ENCODE results near the gene TMA7B.
"Not testable (repeated sequence)": the region's sequence is repeated elsewhere in the genome, so short reads cannot be mapped to it uniquely, and the experiment has no call there.

The TMA7B gene

DNA sequence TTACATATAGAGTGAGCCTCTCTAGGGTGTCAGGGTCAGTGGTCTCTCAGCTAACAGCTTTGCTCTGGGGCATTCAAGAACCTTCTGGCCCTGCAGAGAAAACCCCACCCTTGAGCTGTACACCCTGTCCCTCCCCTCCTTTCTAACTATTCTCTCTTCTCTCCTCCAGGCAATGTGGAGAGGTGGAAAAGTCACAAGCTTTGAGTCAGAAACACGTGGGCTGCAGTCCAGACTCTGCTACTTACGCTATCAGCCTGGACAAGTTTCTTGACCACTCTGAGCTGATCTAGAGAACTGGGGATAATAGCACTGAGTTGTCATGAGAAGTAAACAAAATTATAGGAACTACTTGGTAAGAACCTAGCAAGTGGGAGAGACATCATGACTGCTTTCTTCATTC, 23.8 kb downstream of the TMA7B start:
- no peak overlapping the region for H3K27ac ChIP-seq (ENCODE audit: low read depth, low read length)
- H3K4me1 ChIP-seq (ENCODE audit: control insufficient read depth, insufficient read depth, low read length), result no peaks in the 10 kb centered on the region
- H3K27me3 ChIP-seq (ENCODE audit: control insufficient read depth, insufficient read depth, low read length), result no peaks in the 10 kb centered on the region
- H3K36me3 ChIP-seq (ENCODE audit: control insufficient read depth, insufficient read depth, low read length), result no peaks in the 10 kb centered on the region
- no peak overlapping the region for H3K9ac ChIP-seq (ENCODE audit: low read length)
- H3K4me3 ChIP-seq (ENCODE audit: low read length), result no peak overlapping the region

DNA sequence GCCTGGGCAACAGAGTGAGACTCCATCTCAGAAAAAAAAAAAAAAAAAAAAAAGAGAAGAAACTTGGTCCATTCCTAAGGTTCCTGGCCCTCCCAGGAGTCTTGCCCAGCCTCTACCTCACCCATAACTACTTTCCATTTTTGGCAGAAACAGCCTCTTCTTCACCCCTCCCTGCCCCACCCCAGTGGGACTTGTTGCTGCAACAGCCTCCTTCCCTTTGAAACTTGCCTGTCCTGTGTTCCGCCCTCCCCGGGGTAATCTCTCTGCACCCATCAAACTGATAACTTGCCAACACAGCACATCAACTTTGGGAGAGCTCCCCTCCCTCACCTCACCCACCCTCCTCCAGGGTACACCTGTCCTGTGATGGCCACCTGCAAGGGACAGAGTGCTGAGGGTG, 24.5 kb downstream of the TMA7B start:
- Histone ChIP-seq H3K36me3 (ENCODE audit: control insufficient read depth, insufficient read depth, low read length) (no peaks in the 10 kb centered on the region), H3K9ac (ENCODE audit: low read length) (no peak overlapping the region), H3K27me3 (ENCODE audit: control insufficient read depth, insufficient read depth, low read length) (no peaks in the 10 kb centered on the region), H3K4me1 (ENCODE audit: control insufficient read depth, insufficient read depth, low read length) (no peaks in the 10 kb centered on the region), H3K4me3 (ENCODE audit: low read length) (no peak overlapping the region), H3K27ac (ENCODE audit: low read depth, low read length) (no peak overlapping the region)

DNA sequence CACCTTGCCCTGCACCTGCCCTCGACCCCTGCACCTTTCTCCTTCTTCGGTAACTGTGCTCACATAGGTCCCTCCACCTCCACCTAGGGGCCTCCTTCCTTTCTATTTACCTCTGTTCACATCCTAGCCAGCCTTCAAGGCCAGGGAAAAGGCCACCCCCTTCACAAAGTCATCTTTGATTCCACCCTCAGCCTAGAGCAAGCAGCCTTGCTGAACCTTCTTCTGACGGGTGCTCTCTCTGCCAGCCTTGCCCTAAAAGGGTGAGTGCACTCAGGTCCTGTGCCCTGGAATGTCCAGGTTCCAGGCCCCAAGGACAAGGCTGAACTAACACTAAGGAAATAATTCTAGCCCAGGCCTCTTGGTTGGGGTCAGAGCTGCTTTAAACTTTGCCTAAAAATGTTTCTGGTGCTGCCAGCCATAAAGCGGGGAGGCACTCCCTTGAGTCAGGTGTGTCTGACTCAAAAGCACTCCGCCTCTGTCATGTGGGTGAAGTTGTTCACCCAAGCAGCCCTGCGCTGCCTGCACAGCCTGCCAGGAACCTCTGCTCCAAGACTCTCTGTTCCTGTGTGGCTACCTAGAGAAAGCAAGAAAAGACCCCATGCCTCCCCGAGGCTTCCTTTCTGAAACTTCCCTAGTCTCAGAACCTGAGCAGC, 25.3 kb downstream of the TMA7B start:
- Histone ChIP-seq H3K27me3 (ENCODE audit: control insufficient read depth, insufficient read depth, low read length) (no peaks in the 10 kb centered on the region), H3K27ac (ENCODE audit: low read depth, low read length) (no peak overlapping the region), H3K36me3 (ENCODE audit: control insufficient read depth, insufficient read depth, low read length) (no peaks in the 10 kb centered on the region), H3K9ac (ENCODE audit: low read length) (no peak overlapping the region), H3K4me1 (ENCODE audit: control insufficient read depth, insufficient read depth, low read length) (no peaks in the 10 kb centered on the region), H3K4me3 (ENCODE audit: low read length) (no peak overlapping the region)

DNA sequence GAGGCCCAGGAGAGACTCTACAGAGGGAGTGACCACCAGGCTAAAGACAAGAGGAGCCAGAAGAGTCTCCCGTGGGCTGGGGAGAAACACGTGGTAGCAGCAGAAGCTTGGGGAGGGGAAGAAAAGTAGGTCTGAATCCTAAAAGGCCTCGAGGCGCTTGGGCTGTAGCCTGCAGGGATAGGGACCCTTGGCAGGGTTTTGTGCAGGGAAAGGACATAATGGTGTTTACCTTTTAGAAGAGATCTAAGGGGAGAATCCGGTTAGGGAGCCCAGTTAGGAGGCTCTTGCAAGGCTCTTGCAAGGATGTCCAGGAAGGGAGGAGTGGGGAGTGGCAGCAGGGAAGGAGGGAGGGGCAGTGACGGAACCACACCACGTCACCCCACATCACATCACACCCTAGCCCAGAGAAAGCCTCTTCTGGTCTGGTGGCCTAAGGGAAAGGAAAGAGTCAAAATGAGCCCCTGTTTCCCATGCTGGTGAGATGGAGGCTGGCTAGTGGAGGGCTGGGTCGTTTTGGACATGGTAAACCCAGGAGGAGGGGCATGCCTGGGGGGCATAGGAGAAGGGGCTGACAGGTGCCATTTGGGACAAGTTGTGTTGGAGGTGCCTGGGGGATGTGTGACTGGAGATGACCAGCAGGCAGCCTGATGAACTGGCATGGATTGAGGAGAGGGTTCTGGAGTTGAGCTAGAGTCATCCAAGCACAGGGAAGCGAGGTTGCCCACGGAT, 28.4 kb downstream of the TMA7B start:
- Histone ChIP-seq H3K27me3 (ENCODE audit: control insufficient read depth, insufficient read depth, low read length) (no peaks in the 10 kb centered on the region), H3K9ac (ENCODE audit: low read length) (no peak overlapping the region), H3K27ac (ENCODE audit: low read depth, low read length) (no peak overlapping the region)

DNA sequence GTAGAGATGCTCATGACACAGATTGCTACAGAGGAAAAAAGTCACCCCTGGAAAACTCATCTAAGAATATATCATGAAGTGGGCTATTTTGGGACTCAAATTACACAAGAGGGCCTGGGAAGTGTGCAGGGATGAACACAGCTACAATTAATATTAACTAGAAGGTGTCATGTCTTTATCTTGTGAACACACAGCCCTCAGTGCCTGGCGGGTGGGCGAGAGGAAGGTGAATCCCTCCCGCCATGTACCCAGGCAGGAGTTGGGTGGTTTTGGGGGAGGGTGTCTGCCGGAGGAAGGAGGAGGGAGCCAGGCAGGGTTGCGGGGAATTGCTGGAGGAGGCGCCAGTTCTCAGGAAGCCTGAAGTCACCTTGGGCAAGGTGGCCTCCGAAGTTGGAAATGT, 29.4 kb downstream of the TMA7B start:
- Histone ChIP-seq H3K4me3 (ENCODE audit: low read length) (no peak overlapping the region), H3K27ac (ENCODE audit: low read depth, low read length) (no peak overlapping the region), H3K9ac (ENCODE audit: low read length) (no peak overlapping the region), H3K27me3 (ENCODE audit: control insufficient read depth, insufficient read depth, low read length) (no peaks in the 10 kb centered on the region), H3K4me1 (ENCODE audit: control insufficient read depth, insufficient read depth, low read length) (no peaks in the 10 kb centered on the region), H3K36me3 (ENCODE audit: control insufficient read depth, insufficient read depth, low read length) (no peaks in the 10 kb centered on the region)

More for the DNA sequence above, 28.4 kb downstream of the TMA7B start:
- Histone ChIP-seq H3K36me3 (ENCODE audit: control insufficient read depth, insufficient read depth, low read length) (no peaks in the 10 kb centered on the region), H3K4me3 (ENCODE audit: low read length) (no peak overlapping the region), H3K4me1 (ENCODE audit: control insufficient read depth, insufficient read depth, low read length) (no peaks in the 10 kb centered on the region)

DNA sequence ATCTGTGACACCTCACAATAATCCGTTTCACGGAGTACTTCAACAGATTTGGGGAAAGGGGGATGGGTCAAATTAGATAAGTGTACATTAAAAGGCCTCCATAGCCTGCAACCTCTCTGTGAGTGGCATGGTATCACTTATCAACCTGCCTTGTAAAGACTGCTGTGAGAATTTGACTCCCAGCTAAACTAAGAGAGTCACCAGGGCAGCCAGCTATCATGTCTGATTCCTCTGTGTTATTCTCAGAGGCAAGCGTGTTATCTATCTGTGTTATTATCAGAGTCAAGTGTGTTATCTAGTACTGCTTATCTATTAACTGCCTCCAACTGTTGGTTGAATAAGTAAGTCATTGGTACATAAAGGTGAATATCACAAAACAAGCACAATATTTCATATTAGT, 30.5 kb downstream of the TMA7B start:
- no peak overlapping the region for H3K4me3 ChIP-seq (ENCODE audit: low read length)
- H3K27ac ChIP-seq (ENCODE audit: low read depth, low read length), result no peak overlapping the region
- no peaks in the 10 kb centered on the region for H3K4me1 ChIP-seq (ENCODE audit: control insufficient read depth, insufficient read depth, low read length)
- no peaks in the 10 kb centered on the region for H3K36me3 ChIP-seq (ENCODE audit: control insufficient read depth, insufficient read depth, low read length)
- no peak overlapping the region for H3K9ac ChIP-seq (ENCODE audit: low read length)
- peaks cover 1% of the 10 kb centered on the region for H3K27me3 ChIP-seq (ENCODE audit: control insufficient read depth, insufficient read depth, low read length)

DNA sequence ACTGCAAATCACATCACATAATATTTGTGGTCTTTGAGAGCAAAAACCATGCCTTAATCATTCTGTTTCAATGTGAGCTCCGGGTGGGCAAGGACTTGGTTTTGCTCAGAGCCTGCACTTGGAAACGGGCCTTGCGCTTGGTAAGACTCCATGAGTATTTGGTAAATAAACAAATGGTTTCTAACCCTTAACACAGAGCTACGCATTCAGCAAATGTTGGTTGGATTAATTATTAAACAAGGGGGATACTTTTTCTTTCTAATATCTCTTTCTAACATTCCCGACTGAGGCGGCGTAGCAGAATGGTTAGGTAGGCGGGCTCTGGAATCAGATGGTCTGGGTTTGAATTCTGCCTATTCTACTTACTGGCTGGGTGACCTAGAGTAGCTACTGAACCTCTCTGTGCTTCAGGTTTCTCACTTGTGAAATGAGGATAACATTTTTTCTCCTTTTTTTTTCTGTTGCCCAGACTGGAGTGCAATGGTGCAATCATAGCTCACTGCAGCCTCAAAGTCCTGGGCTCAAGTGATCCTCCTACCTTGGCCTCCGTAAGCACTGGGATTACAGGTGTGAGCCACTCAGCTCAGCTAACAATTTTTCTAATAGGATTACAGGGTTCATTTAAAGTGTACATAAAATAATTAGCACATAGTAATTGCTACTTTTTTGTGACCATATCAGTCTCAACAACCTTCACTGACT, 31.1 kb downstream of the TMA7B start:
- Histone ChIP-seq H3K9ac (ENCODE audit: low read length) (no peak overlapping the region), H3K27me3 (ENCODE audit: control insufficient read depth, insufficient read depth, low read length) (peaks cover 4% of the 10 kb centered on the region), H3K4me3 (ENCODE audit: low read length) (no peak overlapping the region), H3K27ac (ENCODE audit: low read depth, low read length) (no peak overlapping the region), H3K36me3 (ENCODE audit: control insufficient read depth, insufficient read depth, low read length) (no peaks in the 10 kb centered on the region), H3K4me1 (ENCODE audit: control insufficient read depth, insufficient read depth, low read length) (no peaks in the 10 kb centered on the region)

DNA sequence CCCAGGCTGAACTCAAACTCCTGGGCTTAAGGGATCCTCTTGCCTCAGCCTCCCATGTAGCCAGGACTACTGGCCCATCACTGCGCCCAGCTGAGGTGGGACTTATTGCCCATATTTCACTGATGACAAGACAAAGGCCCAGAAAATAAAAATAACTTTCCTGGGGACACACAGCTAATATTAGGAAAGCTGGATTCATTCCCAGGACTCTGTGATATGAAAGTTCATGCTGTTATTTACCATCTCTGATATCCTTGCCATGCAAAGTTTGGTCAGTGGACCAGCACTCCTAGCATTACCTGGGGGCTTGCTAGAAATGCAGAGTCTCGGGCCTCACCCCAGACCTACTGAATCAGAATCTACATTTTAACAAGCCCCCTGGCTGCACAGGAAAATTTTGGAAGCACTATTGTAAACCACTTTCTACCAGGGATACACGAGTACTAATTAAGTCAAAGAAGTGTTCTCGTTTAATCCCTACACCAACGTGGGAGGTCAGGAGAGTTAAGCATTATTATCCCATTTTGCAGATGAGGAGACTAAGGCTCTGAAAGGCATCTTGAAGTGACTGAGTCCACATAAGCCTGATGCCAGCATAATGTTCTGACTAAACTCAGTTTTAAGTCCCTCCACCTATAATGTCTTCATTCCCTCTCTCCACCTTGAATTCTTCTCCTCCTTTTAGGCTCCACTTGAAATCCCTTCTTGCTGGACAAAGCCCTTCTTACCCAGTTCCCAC, 32.1 kb downstream of the TMA7B start:
- Histone ChIP-seq H3K27ac (ENCODE audit: low read depth, low read length) (no peak overlapping the region), H3K4me1 (ENCODE audit: control insufficient read depth, insufficient read depth, low read length) (no peaks in the 10 kb centered on the region), H3K36me3 (ENCODE audit: control insufficient read depth, insufficient read depth, low read length) (no peaks in the 10 kb centered on the region), H3K9ac (ENCODE audit: low read length) (no peak overlapping the region), H3K27me3 (ENCODE audit: control insufficient read depth, insufficient read depth, low read length) (peaks cover 4% of the 10 kb centered on the region), H3K4me3 (ENCODE audit: low read length) (no peak overlapping the region)

DNA sequence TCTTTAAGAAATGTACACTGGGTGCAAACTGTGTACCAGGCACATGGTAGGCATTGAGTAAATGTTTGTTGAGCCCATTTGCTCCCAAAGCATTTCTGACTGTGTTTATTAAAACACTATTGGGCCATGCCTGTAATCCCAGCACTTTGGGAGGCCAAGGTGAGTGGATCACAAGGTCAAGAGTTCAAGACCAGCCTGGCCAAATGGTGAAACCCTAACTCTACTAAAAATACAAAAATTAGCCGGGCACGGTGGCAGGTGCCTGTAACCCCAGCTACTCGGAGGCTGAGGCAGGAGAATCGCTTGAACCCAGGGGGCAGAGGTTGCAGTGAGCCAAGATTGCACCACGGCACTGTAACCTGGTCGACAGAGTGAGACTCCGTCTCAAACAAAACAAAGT, 32.7 kb downstream of the TMA7B start:
- H3K27me3 ChIP-seq (ENCODE audit: control insufficient read depth, insufficient read depth, low read length); H3K9ac ChIP-seq (ENCODE audit: low read length); H3K36me3 ChIP-seq (ENCODE audit: control insufficient read depth, insufficient read depth, low read length); H3K4me1 ChIP-seq (ENCODE audit: control insufficient read depth, insufficient read depth, low read length); H3K4me3 ChIP-seq (ENCODE audit: low read length); H3K27ac ChIP-seq (ENCODE audit: low read depth, low read length): not testable (repeated sequence)

DNA sequence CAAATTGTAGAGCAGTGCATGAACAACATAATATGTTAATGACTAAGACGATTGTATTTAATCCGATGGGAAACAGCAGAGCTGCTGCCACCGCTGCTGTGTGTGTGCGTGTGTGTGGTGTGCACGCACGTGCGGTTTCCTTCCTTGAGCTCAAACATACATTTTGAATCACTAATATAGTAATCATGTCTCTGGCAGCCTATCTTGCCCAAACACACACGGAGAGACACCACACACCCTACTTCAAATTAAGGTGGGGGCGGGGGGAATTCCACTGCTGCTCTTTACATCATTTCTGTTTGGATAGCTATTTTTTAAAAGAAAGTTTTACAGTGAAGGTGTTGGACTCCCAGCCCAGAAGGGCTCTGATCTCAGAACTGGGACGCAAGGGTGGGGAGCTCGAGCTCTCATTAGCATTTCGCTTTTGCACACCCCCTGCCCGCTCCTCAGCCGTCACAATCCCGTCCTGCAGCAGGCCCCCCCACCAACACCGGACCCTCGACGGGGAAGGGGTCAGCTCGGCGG, 33.9 kb downstream of the TMA7B start:
- Histone ChIP-seq H3K27me3 (ENCODE audit: control insufficient read depth, insufficient read depth, low read length) (peaks cover 7% of the 10 kb centered on the region), H3K4me3 (ENCODE audit: low read length) (no peak overlapping the region)

DNA sequence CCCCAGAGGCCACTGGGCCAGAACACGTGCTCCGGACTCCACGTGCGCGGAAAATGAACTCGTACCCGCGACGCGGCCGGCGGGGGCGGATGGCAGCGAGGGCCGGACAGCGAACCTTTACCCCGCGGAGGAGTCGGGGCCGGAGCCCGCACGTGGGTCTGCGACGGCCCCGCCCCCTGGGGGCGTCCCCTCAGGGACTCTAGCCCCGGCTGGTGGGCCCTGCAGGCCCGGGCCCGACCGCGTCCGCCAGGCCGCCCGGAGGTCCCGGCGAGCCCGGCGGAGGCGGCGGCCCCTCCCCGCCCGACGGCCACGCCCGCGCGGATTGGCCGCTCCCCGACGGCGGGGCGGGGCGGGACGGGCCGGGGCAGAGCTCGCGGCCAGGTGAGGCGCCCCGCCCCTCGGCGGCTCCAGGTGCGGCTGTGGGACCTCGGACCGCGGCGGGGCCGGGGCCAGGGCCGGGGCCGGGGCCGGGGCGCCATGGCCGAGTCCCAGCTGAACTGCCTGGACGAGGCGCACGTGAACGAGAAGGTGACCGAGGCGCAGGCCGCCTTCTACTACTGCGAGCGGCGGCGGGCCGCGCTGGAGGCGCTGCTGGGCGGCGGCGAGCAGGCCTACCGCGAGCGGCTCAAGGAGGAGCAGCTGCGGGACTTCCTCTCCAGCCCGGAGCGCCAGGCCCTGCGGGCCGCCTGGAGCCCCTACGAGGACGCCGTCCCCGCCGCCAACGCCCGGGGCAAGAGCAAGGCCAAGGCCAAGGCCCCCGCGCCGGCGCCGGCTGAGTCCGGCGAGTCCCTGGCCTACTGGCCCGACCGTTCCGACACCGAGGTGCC, 34.6 kb downstream of the TMA7B start, which contains the start of gene FAM83F:
Gene FAM83F, plus strand, starts transcription at position 389 of the 827 bp plus-strand sequence. Its CDS starts 89 bp downstream, at position 478.
- Histone ChIP-seq H3K27ac (ENCODE audit: low read depth, low read length) (no peak within 1 kb of the TSS), H3K9ac (ENCODE audit: low read length) (peak within 1 kb of the TSS; percentile 13), H3K27me3 (ENCODE audit: control insufficient read depth, insufficient read depth, low read length) (peaks cover 7% of the 10 kb centered on the region), H3K36me3 (ENCODE audit: control insufficient read depth, insufficient read depth, low read length) (no peaks in the 10 kb centered on the region), H3K4me1 (ENCODE audit: control insufficient read depth, insufficient read depth, low read length) (no peaks in the 10 kb centered on the region), H3K4me3 (ENCODE audit: low read length) (peak within 1 kb of the TSS; percentile 49)

More for the DNA sequence above, 33.9 kb downstream of the TMA7B start:
- Histone ChIP-seq H3K4me1 (ENCODE audit: control insufficient read depth, insufficient read depth, low read length) (no peaks in the 10 kb centered on the region), H3K36me3 (ENCODE audit: control insufficient read depth, insufficient read depth, low read length) (no peaks in the 10 kb centered on the region), H3K9ac (ENCODE audit: low read length) (no peak overlapping the region), H3K27ac (ENCODE audit: low read depth, low read length) (no peak overlapping the region)
